ENCODE data around the gene MATN1. TPM values are rescaled to one million over a fixed set of nuclear protein-coding genes. Genes with fewer than 3 reads are reported as not detected.

Gene MATN1
- polyA plus RNA-seq, 1 donor (not counting 4 experiments of a cell fraction or from before 2014, with no cell fraction given), result 0.05 TPM

DNA sequence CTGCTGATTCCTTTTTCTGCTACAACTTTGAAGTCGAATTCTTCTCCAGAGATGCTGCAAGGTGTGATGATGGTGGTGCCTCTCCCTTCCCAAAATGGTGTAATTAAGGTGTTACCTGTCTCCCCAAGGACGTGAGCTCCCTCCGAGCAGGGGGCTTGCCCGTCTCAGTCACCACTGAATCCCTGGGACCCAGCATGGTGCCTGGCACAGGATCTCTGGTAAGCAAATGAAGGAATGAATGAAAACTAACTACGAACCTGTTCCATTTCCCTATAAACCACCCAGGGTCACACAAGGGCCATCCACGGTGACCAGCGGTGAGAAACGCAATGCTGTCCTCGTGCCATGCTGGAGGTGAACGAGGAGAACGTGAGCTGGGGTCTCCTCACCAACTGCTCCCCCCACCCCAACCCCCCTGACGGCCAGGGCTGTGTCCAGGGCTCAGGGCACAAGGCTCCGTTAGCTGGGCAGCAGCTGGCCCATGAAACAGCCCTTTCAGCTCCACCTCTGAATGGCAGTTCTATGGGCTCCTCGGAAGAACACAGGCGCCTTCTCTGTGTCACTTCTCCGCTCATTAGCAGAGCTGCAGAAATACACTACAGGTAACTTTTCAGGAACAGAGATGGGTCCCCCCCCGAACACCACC lies 2.2 kb upstream of the MATN1 start:
- dilution Hi-C loops (cut with MboI; ENCODE audit: extremely low pct_ligation_motif_present, low sequenced_read_pairs), result no loop called here
- Histone ChIP-seq H3K9me3 (ENCODE audit: control insufficient read depth, low read depth, low read length) (no peaks in the 10 kb centered on the region), H3K4me1 (ENCODE audit: control insufficient read depth, extremely low read depth, insufficient read depth, low read length) (no peaks in the 10 kb centered on the region), H3K4me3 (ENCODE audit: control insufficient read depth in 2 of 3, extremely low read depth in 1 of 3, insufficient read depth in 2 of 3, low read depth in 1 of 3, low read length in 3 of 3) (no peak overlapping the region), H3K9me1 (ENCODE audit: control insufficient read depth, extremely low read depth, insufficient read depth, low read length) (no peaks in the 10 kb centered on the region), H3K27me3 (ENCODE audit: control insufficient read depth, extremely low read depth, insufficient read depth, low read length) (no peaks in the 10 kb centered on the region), H3K9ac (ENCODE audit: control insufficient read depth, extremely low read depth, insufficient read depth, low read length) (no peak overlapping the region), H2AFZ (ENCODE audit: control insufficient read depth, low read length) (no peak overlapping the region), H3K36me3 (ENCODE audit: control insufficient read depth in 2 of 2, extremely low read depth in 1 of 2, insufficient read depth in 2 of 2, low read length in 2 of 2) (peaks cover 0 to 2% of the 10 kb centered on the region in 2 experiments), H3K79me2 (ENCODE audit: control insufficient read depth, insufficient read depth, low read length) (no peaks in the 10 kb centered on the region), H4K20me1 (ENCODE audit: control insufficient read depth, extremely low read depth, insufficient read depth, low read length) (no peaks in the 10 kb centered on the region), H3K4me2 (ENCODE audit: control insufficient read depth, extremely low read depth, insufficient read depth, low read depth, low read length) (no peak overlapping the region), H3K27ac (ENCODE audit: control insufficient read depth, insufficient read depth, low read length) (no peak overlapping the region)
- DNase-seq (ENCODE audit: low read depth, low spot score) (no peak), FAIRE-seq (no peak)
- no peak for TF ChIP-seq EZH2 (IDR thresholded peaks at IDR 0.05; ENCODE audit: low read length)
- TF ChIP-seq, protein P1, sequence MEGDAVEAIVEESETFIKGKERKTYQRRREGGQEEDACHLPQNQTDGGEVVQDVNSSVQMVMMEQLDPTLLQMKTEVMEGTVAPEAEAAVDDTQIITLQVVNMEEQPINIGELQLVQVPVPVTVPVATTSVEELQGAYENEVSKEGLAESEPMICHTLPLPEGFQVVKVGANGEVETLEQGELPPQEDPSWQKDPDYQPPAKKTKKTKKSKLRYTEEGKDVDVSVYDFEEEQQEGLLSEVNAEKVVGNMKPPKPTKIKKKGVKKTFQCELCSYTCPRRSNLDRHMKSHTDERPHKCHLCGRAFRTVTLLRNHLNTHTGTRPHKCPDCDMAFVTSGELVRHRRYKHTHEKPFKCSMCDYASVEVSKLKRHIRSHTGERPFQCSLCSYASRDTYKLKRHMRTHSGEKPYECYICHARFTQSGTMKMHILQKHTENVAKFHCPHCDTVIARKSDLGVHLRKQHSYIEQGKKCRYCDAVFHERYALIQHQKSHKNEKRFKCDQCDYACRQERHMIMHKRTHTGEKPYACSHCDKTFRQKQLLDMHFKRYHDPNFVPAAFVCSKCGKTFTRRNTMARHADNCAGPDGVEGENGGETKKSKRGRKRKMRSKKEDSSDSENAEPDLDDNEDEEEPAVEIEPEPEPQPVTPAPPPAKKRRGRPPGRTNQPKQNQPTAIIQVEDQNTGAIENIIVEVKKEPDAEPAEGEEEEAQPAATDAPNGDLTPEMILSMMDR (optimal IDR thresholded peaks at IDR 0.05 in 1 of 3, IDR thresholded peaks at IDR 0.05 in 1 of 3, conservative IDR thresholded peaks at IDR 0.05 in 1 of 3; ENCODE audit: extremely low read depth in 1 of 3, insufficient read depth in 2 of 3, low read length in 3 of 3), result no peak

DNA sequence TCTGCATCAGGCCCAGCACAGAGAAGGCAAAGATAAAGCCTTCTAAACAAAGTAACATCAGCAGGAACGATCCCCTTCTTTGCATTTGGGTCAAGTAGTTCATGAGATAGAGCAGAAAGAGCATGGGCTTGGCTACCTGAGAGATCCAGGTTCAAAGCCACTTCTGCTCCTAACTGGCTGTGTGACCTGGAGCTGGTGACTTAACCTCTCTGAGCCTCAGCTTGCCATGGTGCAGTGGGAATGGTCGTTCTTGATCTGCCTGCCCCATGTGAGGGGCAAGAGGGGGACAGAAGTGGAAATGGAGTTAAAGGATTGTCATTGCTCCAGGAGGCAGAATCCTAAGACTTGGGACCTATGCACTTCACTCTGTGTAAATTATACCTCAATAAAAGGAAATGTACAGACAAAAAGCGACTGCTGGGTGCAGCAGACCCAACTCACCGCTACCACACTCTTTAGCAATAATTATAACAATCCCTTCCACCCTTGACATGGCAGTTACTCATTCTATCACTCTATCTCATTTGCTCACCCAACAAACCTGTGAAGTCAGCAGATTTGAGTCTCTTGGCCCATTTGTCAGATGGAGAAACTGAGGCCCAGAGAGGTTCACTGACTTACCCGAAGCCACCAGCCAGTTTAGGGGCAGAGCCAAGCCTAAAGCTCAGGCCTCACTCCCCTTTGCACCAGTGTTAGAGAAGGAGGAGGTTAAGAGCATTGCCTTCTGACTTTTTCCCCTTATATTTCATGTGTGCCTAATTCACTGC lies 1.5 kb upstream of the MATN1 start:
- Histone ChIP-seq H3K9me1 (ENCODE audit: control insufficient read depth, extremely low read depth, insufficient read depth, low read length) (no peaks in the 10 kb centered on the region), H3K36me3 (ENCODE audit: control insufficient read depth in 2 of 2, extremely low read depth in 1 of 2, insufficient read depth in 2 of 2, low read length in 2 of 2) (peaks cover 0 to 2% of the 10 kb centered on the region in 2 experiments), H3K79me2 (ENCODE audit: control insufficient read depth, insufficient read depth, low read length) (no peaks in the 10 kb centered on the region), H3K9me3 (ENCODE audit: control insufficient read depth, low read depth, low read length) (no peaks in the 10 kb centered on the region), H3K27me3 (ENCODE audit: control insufficient read depth, extremely low read depth, insufficient read depth, low read length) (no peaks in the 10 kb centered on the region), H4K20me1 (ENCODE audit: control insufficient read depth, extremely low read depth, insufficient read depth, low read length) (no peaks in the 10 kb centered on the region), H3K4me3 (ENCODE audit: control insufficient read depth in 2 of 3, extremely low read depth in 1 of 3, insufficient read depth in 2 of 3, low read depth in 1 of 3, low read length in 3 of 3) (no peak overlapping the region), H3K27ac (ENCODE audit: control insufficient read depth, insufficient read depth, low read length) (no peak overlapping the region), H3K4me2 (ENCODE audit: control insufficient read depth, extremely low read depth, insufficient read depth, low read depth, low read length) (no peak overlapping the region), H3K4me1 (ENCODE audit: control insufficient read depth, extremely low read depth, insufficient read depth, low read length) (no peaks in the 10 kb centered on the region), H2AFZ (ENCODE audit: control insufficient read depth, low read length) (no peak overlapping the region), H3K9ac (ENCODE audit: control insufficient read depth, extremely low read depth, insufficient read depth, low read length) (no peak overlapping the region)
- DNase-seq (ENCODE audit: low read depth, low spot score), result no peak
- FAIRE-seq, result no peak
- dilution Hi-C loops (cut with MboI; ENCODE audit: extremely low pct_ligation_motif_present, low sequenced_read_pairs), result no loop called here
- no peak for TF ChIP-seq EZH2 (IDR thresholded peaks at IDR 0.05; ENCODE audit: low read length)
- TF ChIP-seq, protein P1 (optimal IDR thresholded peaks at IDR 0.05 in 1 of 3, IDR thresholded peaks at IDR 0.05 in 1 of 3, conservative IDR thresholded peaks at IDR 0.05 in 1 of 3; ENCODE audit: extremely low read depth in 1 of 3, insufficient read depth in 2 of 3, low read length in 3 of 3), result no peak

Data from keratinocyte (primary cell).